ENCODE data around the gene AP2S1.

DNA sequence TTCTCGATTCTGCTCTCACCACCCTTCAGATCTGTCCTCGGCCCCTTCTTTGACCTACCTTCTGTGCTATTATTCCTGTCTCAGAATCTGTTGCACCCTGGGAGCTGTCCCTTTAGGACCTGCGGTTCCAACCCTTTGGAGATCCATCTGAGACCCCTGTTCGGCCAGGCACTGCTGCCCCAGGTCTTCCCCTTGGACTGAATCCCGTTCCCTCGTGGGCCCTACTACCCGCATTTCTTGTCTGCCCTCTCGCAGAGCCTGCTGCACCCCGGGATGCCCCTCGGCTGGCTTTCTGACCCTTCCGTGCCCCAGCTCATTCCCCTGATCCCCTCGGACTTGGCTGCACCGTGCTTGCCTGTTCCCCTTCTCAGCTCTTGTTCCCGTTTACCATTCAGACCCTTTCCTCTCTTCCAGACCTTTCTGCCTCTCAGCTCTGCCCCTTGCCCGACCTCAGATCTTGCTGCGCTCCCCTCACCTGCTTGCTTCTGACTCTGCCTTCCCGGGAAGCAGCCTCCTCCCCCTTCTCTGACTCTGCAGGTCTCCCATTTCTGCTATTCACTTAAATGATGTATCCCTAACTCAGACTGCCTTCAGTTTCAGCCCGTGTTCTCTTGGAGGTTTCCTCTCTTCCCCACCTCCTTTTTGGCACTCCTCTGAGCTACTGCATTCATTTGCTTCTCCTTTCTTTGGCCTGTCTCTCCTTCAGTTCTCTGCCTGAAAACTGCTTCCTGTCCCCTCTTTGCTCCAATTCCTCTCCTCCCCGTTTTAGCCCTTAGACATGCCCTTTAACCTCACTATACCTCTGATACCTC lies 11.3 kb upstream of the AP2S1 start:
- TF ChIP-seq, protein P1, sequence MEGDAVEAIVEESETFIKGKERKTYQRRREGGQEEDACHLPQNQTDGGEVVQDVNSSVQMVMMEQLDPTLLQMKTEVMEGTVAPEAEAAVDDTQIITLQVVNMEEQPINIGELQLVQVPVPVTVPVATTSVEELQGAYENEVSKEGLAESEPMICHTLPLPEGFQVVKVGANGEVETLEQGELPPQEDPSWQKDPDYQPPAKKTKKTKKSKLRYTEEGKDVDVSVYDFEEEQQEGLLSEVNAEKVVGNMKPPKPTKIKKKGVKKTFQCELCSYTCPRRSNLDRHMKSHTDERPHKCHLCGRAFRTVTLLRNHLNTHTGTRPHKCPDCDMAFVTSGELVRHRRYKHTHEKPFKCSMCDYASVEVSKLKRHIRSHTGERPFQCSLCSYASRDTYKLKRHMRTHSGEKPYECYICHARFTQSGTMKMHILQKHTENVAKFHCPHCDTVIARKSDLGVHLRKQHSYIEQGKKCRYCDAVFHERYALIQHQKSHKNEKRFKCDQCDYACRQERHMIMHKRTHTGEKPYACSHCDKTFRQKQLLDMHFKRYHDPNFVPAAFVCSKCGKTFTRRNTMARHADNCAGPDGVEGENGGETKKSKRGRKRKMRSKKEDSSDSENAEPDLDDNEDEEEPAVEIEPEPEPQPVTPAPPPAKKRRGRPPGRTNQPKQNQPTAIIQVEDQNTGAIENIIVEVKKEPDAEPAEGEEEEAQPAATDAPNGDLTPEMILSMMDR (IDR thresholded peaks at IDR 0.05), result no peak
- TF ChIP-seq SIN3A (IDR thresholded peaks at IDR 0.05; ENCODE audit: borderline replicate concordance, insufficient read depth, low read depth, low read length), result no peak
- TF ChIP-seq, protein P2, sequence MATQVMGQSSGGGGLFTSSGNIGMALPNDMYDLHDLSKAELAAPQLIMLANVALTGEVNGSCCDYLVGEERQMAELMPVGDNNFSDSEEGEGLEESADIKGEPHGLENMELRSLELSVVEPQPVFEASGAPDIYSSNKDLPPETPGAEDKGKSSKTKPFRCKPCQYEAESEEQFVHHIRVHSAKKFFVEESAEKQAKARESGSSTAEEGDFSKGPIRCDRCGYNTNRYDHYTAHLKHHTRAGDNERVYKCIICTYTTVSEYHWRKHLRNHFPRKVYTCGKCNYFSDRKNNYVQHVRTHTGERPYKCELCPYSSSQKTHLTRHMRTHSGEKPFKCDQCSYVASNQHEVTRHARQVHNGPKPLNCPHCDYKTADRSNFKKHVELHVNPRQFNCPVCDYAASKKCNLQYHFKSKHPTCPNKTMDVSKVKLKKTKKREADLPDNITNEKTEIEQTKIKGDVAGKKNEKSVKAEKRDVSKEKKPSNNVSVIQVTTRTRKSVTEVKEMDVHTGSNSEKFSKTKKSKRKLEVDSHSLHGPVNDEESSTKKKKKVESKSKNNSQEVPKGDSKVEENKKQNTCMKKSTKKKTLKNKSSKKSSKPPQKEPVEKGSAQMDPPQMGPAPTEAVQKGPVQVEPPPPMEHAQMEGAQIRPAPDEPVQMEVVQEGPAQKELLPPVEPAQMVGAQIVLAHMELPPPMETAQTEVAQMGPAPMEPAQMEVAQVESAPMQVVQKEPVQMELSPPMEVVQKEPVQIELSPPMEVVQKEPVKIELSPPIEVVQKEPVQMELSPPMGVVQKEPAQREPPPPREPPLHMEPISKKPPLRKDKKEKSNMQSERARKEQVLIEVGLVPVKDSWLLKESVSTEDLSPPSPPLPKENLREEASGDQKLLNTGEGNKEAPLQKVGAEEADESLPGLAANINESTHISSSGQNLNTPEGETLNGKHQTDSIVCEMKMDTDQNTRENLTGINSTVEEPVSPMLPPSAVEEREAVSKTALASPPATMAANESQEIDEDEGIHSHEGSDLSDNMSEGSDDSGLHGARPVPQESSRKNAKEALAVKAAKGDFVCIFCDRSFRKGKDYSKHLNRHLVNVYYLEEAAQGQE (IDR thresholded peaks at IDR 0.05; ENCODE audit: insufficient read depth in 1 of 2, low read depth in 2 of 2, low read length in 1 of 2), result no peak
- no peak for TF ChIP-seq POLR2AphosphoS5 (IDR thresholded peaks at IDR 0.05; ENCODE audit: low read depth, low read length)
- no peak for TF ChIP-seq TCF7L2 (IDR thresholded peaks at IDR 0.05; ENCODE audit: low read depth, low read length)

Data from Panc1 (cell line).